Parathyroid adenoma (tissue), 2 donors: ENCODE results near the gene SH3RF2.

Source experiments
- H2AFZ ChIP-seq: fragments of 300-600 bp; sonication (generic); one replicate; pipeline ENCODE4 v1.7.0; 2017; ENCODE audit warnings: antibody characterized with exemption, mild to moderate bottlenecking
- H3K27ac ChIP-seq: fragments of 300-600 bp; sonication (generic); one replicate; pipeline ENCODE4 v1.7.0; 2017
- H3K27me3 ChIP-seq: fragments of 300-600 bp; sonication (generic); one replicate; pipeline ENCODE4 v1.7.0; 2017; ENCODE audit warnings: low read length; ENCODE audit not compliant: control insufficient read depth, insufficient read depth
- H3K36me3 ChIP-seq: fragments of 300-600 bp; sonication (generic); one replicate; pipeline ENCODE4 v1.7.0; 2017; ENCODE audit warnings: low read length; ENCODE audit not compliant: control insufficient read depth, insufficient read depth
- H3K4me1 ChIP-seq: fragments of 300-600 bp; sonication (generic); one replicate; pipeline ENCODE4 v1.7.0; 2017; ENCODE audit warnings: control low read depth
- H3K4me2 ChIP-seq: fragments of 300-600 bp; sonication (generic); one replicate; pipeline ENCODE4 v1.7.0; 2017; ENCODE audit warnings: low read length
- H3K4me3 ChIP-seq: fragments of 300-600 bp; sonication (generic); one replicate; pipeline ENCODE4 v1.7.0; 2017; ENCODE audit warnings: low read depth, low read length
- H3K79me2 ChIP-seq: fragments of 300-600 bp; sonication (generic); one replicate; pipeline ENCODE4 v1.7.0; 2017; ENCODE audit warnings: control low read depth
- H3K9ac ChIP-seq: fragments of 300-600 bp; sonication (generic); one replicate; pipeline ENCODE4 v1.7.0; 2017; ENCODE audit warnings: mild to moderate bottlenecking
- H3K9me3 ChIP-seq: fragments of 300-600 bp; sonication (generic); one replicate; pipeline ENCODE4 v1.7.0; 2017; ENCODE audit warnings: low read length; ENCODE audit not compliant: control insufficient read depth
- TF ChIP-seq, protein P1 (sequence below): fragments of 300-600 bp; sonication (generic); IDR thresholded peaks from one replicate; pipeline ENCODE4 v1.7.0; 2017; ENCODE audit warnings: antibody characterized with exemption, mild to moderate bottlenecking
- donor health status: primary hyperparathyroidism.

SH3RF2 gene

GRCh38 chr5:146071171-146071570 is 134.8 kb downstream of the SH3RF2 start:
- no peaks in the 10 kb centered on the region for H3K9me3 ChIP-seq
- no peaks in the 10 kb centered on the region for H3K4me1 ChIP-seq
- H3K27ac ChIP-seq: no peak overlapping the region
- H3K4me3 ChIP-seq: no peak overlapping the region
- TF ChIP-seq, protein P1, sequence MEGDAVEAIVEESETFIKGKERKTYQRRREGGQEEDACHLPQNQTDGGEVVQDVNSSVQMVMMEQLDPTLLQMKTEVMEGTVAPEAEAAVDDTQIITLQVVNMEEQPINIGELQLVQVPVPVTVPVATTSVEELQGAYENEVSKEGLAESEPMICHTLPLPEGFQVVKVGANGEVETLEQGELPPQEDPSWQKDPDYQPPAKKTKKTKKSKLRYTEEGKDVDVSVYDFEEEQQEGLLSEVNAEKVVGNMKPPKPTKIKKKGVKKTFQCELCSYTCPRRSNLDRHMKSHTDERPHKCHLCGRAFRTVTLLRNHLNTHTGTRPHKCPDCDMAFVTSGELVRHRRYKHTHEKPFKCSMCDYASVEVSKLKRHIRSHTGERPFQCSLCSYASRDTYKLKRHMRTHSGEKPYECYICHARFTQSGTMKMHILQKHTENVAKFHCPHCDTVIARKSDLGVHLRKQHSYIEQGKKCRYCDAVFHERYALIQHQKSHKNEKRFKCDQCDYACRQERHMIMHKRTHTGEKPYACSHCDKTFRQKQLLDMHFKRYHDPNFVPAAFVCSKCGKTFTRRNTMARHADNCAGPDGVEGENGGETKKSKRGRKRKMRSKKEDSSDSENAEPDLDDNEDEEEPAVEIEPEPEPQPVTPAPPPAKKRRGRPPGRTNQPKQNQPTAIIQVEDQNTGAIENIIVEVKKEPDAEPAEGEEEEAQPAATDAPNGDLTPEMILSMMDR: no peak
- no peaks in the 10 kb centered on the region for H3K36me3 ChIP-seq
- no peak overlapping the region for H3K9ac ChIP-seq
- H3K27me3 ChIP-seq: no peaks in the 10 kb centered on the region
- H3K4me2 ChIP-seq: no peak overlapping the region
- H2AFZ ChIP-seq: no peak overlapping the region
- H3K79me2 ChIP-seq: no peaks in the 10 kb centered on the region

- Histone ChIP-seq H3K4me1 (no peaks in the 10 kb centered on the region), H3K36me3 (no peaks in the 10 kb centered on the region), H3K4me3 (no peak overlapping the region), H3K79me2 (no peaks in the 10 kb centered on the region), H3K27me3 (no peaks in the 10 kb centered on the region), H3K9ac (no peak overlapping the region), H2AFZ (no peak overlapping the region), H3K27ac (no peak overlapping the region), H3K9me3 (no peaks in the 10 kb centered on the region), H3K4me2 (no peak overlapping the region)
- TF ChIP-seq, protein P1: no peak
These were observed 136.2 kb downstream of the SH3RF2 start for GRCh38 chr5:146072595-146072994.

DNA sequence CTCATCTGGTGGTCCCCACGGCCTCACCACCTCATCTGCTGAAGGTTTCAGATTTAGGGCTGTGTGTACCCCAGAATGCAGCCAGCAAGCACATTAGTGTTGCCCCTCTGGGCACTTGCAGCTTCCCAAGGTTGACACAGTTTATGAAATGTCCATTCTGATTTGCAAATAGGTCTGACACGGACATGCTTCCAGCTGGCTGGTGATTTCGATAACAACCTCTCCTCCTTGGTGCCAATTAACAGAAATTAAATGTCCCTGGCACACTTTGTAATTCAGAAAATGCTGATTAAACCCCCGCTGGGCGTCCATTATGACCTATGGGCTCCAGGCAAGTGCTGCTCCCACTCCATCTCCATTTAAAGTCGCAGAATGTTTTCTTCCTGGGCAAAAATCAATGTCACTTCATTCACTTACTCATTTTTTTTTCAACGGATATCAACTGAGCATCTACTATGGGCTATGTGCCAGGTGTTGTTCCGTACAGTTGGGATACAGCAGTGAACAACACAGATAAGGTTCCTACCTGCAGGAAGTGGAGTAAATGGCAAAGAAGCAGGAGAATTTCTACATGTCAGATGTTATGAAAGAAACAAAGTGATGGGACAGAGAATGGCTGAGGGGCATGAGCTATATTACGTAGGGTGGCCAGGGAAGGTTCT is 137.0 kb downstream of the SH3RF2 start:
- H3K9ac ChIP-seq: no peak overlapping the region
- no peak overlapping the region for H3K27ac ChIP-seq
- no peaks in the 10 kb centered on the region for H3K4me1 ChIP-seq
- no peaks in the 10 kb centered on the region for H3K36me3 ChIP-seq
- H3K4me3 ChIP-seq: no peak overlapping the region
- TF ChIP-seq, protein P1: no peak
- no peaks in the 10 kb centered on the region for H3K9me3 ChIP-seq
- H2AFZ ChIP-seq: no peak overlapping the region
- peak overlapping the region; percentile 1 for H3K4me2 ChIP-seq
- no peaks in the 10 kb centered on the region for H3K27me3 ChIP-seq
- no peaks in the 10 kb centered on the region for H3K79me2 ChIP-seq

GRCh38 chr5:146076028-146076427 is 139.7 kb downstream of the SH3RF2 start:
- no peak overlapping the region for H3K4me3 ChIP-seq
- TF ChIP-seq, protein P1: no peak
- no peak overlapping the region for H3K4me2 ChIP-seq
- H2AFZ ChIP-seq: no peak overlapping the region
- no peak overlapping the region for H3K27ac ChIP-seq
- H3K9ac ChIP-seq: no peak overlapping the region
- H3K79me2 ChIP-seq: no peaks in the 10 kb centered on the region
- H3K4me1 ChIP-seq: no peaks in the 10 kb centered on the region
- no peaks in the 10 kb centered on the region for H3K9me3 ChIP-seq
- no peaks in the 10 kb centered on the region for H3K27me3 ChIP-seq
- H3K36me3 ChIP-seq: no peaks in the 10 kb centered on the region

DNA sequence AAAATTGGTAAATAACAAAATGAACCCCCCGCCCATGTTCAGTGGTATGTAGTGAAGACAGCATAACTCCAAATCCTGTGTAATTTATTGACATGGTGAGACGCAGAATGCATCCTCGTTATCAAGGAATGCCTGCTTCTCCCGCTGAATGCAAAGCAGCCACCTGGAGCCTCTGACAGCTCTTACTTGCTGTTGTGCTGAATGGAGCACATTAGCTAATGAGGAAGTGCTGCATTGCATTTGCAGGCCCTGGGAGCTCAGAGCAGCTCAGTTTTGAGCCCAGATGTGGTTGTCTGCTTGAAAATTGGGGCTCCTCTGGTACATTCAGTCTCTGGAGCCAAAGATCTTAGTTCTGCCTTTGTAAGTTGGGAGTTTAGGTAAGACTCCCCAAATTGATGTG is 140.1 kb downstream of the SH3RF2 start:
- Histone ChIP-seq H3K36me3 (no peaks in the 10 kb centered on the region), H3K9me3 (no peaks in the 10 kb centered on the region), H3K4me3 (no peak overlapping the region), H3K4me2 (no peak overlapping the region), H2AFZ (no peak overlapping the region), H3K9ac (no peak overlapping the region), H3K79me2 (no peaks in the 10 kb centered on the region), H3K27me3 (no peaks in the 10 kb centered on the region), H3K4me1 (no peaks in the 10 kb centered on the region), H3K27ac (no peak overlapping the region)
- TF ChIP-seq, protein P1: no peak
